ENCODE measurements around the gene CARS2.
A peak's percentile ranks its signal among the peaks of the same experiment; 100 is the strongest.

CARS2 gene

DNA sequence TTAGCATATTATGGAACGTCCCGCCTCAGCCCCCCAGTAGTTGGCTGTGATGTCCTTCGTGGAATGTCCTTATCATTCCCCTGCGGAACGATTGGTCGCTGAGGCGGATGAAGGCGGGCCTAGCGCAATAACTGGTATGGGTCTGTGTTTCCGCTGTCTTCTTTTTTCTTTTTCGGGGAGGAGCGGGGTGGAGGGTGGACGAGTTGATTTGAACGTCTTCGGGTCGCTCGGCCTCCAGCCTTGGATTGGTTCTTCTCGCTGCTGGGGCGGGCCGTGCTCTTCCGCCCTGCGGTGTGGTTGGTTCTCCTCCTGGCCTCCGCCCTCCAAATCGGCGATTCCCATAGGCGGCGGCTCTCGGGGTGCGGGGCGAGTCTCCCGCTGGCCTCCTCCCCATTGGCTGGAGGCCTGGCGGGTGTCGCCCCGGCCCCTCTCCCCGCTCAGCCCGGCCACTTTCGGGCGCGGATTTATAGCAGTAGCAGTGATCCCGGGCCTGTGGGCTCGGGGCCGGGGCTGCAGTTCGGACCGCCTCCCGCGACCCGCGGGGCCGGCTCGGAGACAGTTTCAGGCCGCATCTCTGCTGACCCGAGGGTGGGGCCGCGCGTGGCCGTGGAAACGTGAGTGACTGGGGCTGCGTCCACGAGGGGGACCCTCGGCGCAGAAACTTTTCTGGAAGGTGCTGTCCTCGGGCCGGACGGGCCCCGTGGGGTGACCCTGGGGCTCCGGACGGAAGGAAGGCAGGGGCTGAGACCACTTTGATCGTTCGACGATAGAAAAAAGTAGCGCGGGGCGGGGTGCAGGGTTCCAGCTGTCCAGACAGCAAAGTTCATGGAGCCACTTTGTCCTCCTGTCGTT, 9.7 kb upstream of the CARS2 start:
- Histone ChIP-seq H3K4me1 (ENCODE audit: low read depth, poor library complexity, severe bottlenecking) (peaks cover 18% of the 10 kb centered on the region), H3K9ac (peak overlapping the region; percentile 63; the same call in 1 of the 2 replicates), H3K27me3 (ENCODE audit: insufficient read depth, low read depth) (no peaks in the 10 kb centered on the region), H3K36me3 (ENCODE audit: insufficient read depth) (no peaks in the 10 kb centered on the region), H4K20me1 (ENCODE audit: insufficient read depth) (no peaks in the 10 kb centered on the region), H2AFZ (ENCODE audit: low read depth) (peak overlapping the region; percentile 44), H3K4me2 (peak overlapping the region; percentile 58), H3K79me2 (ENCODE audit: insufficient read depth, low read depth) (peaks cover 34% of the 10 kb centered on the region), H3K27ac (peak overlapping the region; percentile 38; the same call in 1 of the 2 replicates), H3K4me3 (IDR thresholded peaks at IDR 0.05; ENCODE audit: insufficient read depth, low read depth, low read length) (no peak overlapping the region)
- TF ChIP-seq, protein P1, sequence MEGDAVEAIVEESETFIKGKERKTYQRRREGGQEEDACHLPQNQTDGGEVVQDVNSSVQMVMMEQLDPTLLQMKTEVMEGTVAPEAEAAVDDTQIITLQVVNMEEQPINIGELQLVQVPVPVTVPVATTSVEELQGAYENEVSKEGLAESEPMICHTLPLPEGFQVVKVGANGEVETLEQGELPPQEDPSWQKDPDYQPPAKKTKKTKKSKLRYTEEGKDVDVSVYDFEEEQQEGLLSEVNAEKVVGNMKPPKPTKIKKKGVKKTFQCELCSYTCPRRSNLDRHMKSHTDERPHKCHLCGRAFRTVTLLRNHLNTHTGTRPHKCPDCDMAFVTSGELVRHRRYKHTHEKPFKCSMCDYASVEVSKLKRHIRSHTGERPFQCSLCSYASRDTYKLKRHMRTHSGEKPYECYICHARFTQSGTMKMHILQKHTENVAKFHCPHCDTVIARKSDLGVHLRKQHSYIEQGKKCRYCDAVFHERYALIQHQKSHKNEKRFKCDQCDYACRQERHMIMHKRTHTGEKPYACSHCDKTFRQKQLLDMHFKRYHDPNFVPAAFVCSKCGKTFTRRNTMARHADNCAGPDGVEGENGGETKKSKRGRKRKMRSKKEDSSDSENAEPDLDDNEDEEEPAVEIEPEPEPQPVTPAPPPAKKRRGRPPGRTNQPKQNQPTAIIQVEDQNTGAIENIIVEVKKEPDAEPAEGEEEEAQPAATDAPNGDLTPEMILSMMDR (conservative IDR thresholded peaks at IDR 0.05; ENCODE audit: low read depth, low read length): no peak

DNA sequence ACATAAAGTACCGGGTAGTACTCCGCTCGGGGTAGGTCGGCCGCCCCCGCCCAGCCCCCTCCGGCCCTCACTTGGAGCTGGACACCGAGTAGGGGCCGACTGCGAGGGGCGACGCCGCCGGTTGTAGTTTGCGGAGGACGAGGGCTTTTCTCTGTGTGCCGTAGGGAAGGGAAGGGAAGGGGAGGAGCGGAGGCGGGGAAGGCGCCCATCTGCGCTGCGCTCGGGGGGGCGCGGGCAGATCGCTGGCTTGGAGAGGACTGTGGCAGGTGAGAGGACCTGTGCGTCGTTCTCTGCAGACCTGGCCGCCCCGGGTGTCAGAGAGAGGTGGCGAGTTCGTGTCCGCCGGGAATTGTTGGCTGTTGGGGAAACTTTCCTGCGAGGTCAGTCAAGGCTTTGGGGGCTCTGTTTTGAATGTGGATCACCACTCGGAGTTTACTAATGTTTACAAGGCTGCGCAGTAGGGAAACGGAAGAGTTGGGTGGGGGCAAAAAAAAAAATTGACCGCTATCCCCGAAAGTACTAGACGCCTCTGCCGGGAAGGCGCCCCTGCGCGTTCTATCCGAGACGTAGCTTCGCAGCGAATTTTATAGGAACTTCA, 9.0 kb upstream of the CARS2 start:
- H4K20me1 ChIP-seq (ENCODE audit: insufficient read depth): no peaks in the 10 kb centered on the region
- no peaks in the 10 kb centered on the region for H3K27me3 ChIP-seq (ENCODE audit: insufficient read depth, low read depth)
- H3K79me2 ChIP-seq (ENCODE audit: insufficient read depth, low read depth): peaks cover 34% of the 10 kb centered on the region
- no peak overlapping the region for H3K4me3 ChIP-seq (IDR thresholded peaks at IDR 0.05; ENCODE audit: insufficient read depth, low read depth, low read length)
- peaks cover 18% of the 10 kb centered on the region for H3K4me1 ChIP-seq (ENCODE audit: low read depth, poor library complexity, severe bottlenecking)
- TF ChIP-seq, protein P1 (conservative IDR thresholded peaks at IDR 0.05; ENCODE audit: low read depth, low read length): no peak
- H3K27ac ChIP-seq: peak overlapping the region; percentile 30; the same call in 1 of the 2 replicates
- peak overlapping the region; percentile 49; the same call in 1 of the 2 replicates for H2AFZ ChIP-seq (ENCODE audit: low read depth)
- H3K9ac ChIP-seq: peak overlapping the region; percentile 18; the same call in 1 of the 2 replicates
- H3K4me2 ChIP-seq: peak overlapping the region; percentile 39; the same call in 1 of the 2 replicates
- H3K36me3 ChIP-seq (ENCODE audit: insufficient read depth): no peaks in the 10 kb centered on the region

DNA sequence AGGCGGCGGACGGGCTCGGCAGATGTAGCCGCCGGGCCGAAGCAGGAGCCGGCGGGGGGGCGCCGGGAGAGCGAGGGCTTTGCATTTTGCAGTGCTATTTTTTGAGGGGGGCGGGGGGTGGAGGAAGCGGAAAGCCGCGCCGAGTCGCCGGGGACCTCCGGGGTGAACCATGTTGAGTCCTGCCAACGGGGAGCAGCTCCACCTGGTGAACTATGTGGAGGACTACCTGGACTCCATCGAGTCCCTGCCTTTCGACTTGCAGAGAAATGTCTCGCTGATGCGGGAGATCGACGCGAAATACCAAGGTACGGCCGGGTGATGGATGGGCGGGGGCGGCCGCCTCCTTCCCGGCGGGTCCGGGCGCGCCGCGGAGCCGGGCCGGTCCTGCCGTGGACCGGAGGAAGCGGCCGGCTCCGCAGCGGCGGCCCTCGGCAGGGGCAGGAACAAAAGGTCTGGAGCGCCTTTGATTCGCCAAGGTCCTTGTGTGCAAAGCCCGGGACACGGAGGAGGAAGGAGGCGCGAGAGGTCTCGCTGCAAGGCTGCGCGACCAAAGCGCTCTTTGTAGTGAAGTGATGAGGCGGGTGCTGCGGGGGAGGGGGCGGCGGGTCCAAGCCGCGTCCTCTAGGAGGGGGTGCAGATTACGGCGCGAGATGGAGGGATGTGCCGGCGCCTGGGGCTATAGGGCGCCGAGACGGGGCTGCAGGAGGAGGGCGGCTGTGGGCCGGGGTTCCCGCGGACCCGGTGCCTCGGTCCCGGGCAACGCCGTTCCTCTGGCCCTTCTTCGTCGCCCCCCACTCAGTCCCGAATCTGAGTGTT, 8.3 kb upstream of the CARS2 start:
- H3K4me1 ChIP-seq (ENCODE audit: low read depth, poor library complexity, severe bottlenecking): peaks cover 18% of the 10 kb centered on the region
- peak overlapping the region; percentile 49; the same call in 1 of the 2 replicates for H2AFZ ChIP-seq (ENCODE audit: low read depth)
- H3K9ac ChIP-seq: peak overlapping the region; percentile 18; the same call in 1 of the 2 replicates
- no peaks in the 10 kb centered on the region for H3K27me3 ChIP-seq (ENCODE audit: insufficient read depth, low read depth)
- no peak overlapping the region for H3K4me3 ChIP-seq (IDR thresholded peaks at IDR 0.05; ENCODE audit: insufficient read depth, low read depth, low read length)
- H3K4me2 ChIP-seq: peak overlapping the region; percentile 39; the same call in 1 of the 2 replicates
- H3K27ac ChIP-seq: no peak overlapping the region
- peaks cover 28% of the 10 kb centered on the region for H3K79me2 ChIP-seq (ENCODE audit: insufficient read depth, low read depth)
- H4K20me1 ChIP-seq (ENCODE audit: insufficient read depth): no peaks in the 10 kb centered on the region
- no peaks in the 10 kb centered on the region for H3K36me3 ChIP-seq (ENCODE audit: insufficient read depth)
- TF ChIP-seq, protein P1 (conservative IDR thresholded peaks at IDR 0.05; ENCODE audit: low read depth, low read length): no peak

DNA sequence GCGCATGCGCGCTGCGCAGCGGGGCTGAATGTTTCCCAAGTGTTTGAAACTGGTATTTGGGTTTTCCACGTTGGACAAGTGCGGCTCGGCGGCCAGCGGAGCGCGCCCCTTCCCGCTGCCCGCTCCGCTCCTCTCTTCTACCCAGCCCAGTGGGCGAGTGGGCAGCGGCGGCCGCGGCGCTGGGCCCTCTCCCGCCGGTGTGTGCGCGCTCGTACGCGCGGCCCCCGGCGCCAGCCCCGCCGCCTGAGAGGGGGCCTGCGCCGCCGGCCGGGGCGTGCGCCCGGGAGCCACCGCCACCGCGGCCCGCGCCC, 7.7 kb upstream of the CARS2 start, which contains the start of gene ING1:
ING1 (plus strand) TSS at position 59 of the 311 bp plus-strand sequence. CDS start 450 bp downstream, outside the sequence.
- H3K27ac ChIP-seq: peak within 1 kb of the TSS; percentile 83
- TF ChIP-seq, protein P1 (conservative IDR thresholded peaks at IDR 0.05; ENCODE audit: low read depth, low read length): no peak
- peak within 1 kb of the TSS; percentile 60 for H3K4me2 ChIP-seq
- peak within 1 kb of the TSS; percentile 49; the same call in 1 of the 2 replicates for H2AFZ ChIP-seq (ENCODE audit: low read depth)
- no peaks in the 10 kb centered on the region for H4K20me1 ChIP-seq (ENCODE audit: insufficient read depth)
- peaks cover 18% of the 10 kb centered on the region for H3K4me1 ChIP-seq (ENCODE audit: low read depth, poor library complexity, severe bottlenecking)
- peak within 1 kb of the TSS; percentile 76 for H3K9ac ChIP-seq
- no peaks in the 10 kb centered on the region for H3K36me3 ChIP-seq (ENCODE audit: insufficient read depth)
- H3K79me2 ChIP-seq (ENCODE audit: insufficient read depth, low read depth): peaks cover 27% of the 10 kb centered on the region
- H3K4me3 ChIP-seq (IDR thresholded peaks at IDR 0.05; ENCODE audit: insufficient read depth, low read depth, low read length): no peak within 1 kb of the TSS
- H3K27me3 ChIP-seq (ENCODE audit: insufficient read depth, low read depth): no peaks in the 10 kb centered on the region

All from KMS-11 (cell line).